HCT116 (cell line): ENCODE measurements around the gene LRRC43. TPM values are rescaled to one million over a fixed set of nuclear protein-coding genes. Genes with fewer than 3 reads are reported as not detected.

Experiments
- ATAC-seq: fragments of 200-7000 bp; cut with Tn5 transposase; 2 replicates; pipeline ENCODE4 v1.9.1; 2020; ENCODE audit warnings: mild to moderate bottlenecking, moderate library complexity
- BruUV-seq: library from RNA; stranded (reverse); fragments of 400-500 nt; replicated peaks from 2 replicates; lab custom pipeline; 2021; lab: Mats Ljungman, UMichigan
- CTCF ChIA-PET: fragments of 300-600 bp; sonication (Branson Sonifier 250); formaldehyde crosslinking; loops from one replicate; lab custom pipeline; 2021; ENCODE audit warnings: antibody characterized with exemption; lab: Charles Lee
- POLR2A ChIA-PET: fragments of 300-600, 350-600 bp; sonication (Branson Sonifier 250); formaldehyde crosslinking; loops from one replicate; lab custom pipeline; 2021; ENCODE audit warnings: antibody characterized with exemption; lab: Charles Lee
- RAD21 ChIA-PET, 2 experiments: fragments of 300-600 bp; sonication (Branson Sonifier 250); formaldehyde crosslinking; loops; one replicate each; lab custom pipeline; 2023; ENCODE audit warnings: low total read pairs in 2 of 2; ENCODE audit not compliant: uncharacterized antibody in 2 of 2, unreplicated experiment in 2 of 2, low non-redundant PET in 1 of 2; lab: Charles Lee
- DNase-seq: peaks from one replicate; pipeline ENCODE4 v3.0.0-alpha.2; 2010; ENCODE audit warnings: low read depth, low spot score
- H2AFZ ChIP-seq: fragments of 200-600 bp; shearing (Covaris generic), sonication (generic); 2 replicates; pipeline ENCODE4 v1.6.1; 2017; ENCODE audit warnings: low read depth, mixed run types, mixed read lengths, antibody characterized with exemption, low read length; ENCODE audit not compliant: poor library complexity, severe bottlenecking
- H3K27ac ChIP-seq: 2 replicates; pipeline ENCODE4 v1.5.1; 2012; ENCODE audit warnings: low read depth, low read length
- H3K27me3 ChIP-seq: fragments of 200-600 bp; sonication (generic); 2 replicates; pipeline ENCODE4 v1.6.1; 2016; ENCODE audit warnings: mixed run types, low read length, mixed read lengths; ENCODE audit not compliant: insufficient read depth
- H3K36me3 ChIP-seq, 2 experiments: fragments of 200-500 bp in 1 of 2; fragments of 200-600 bp in 1 of 2; sonication (Bioruptor generic) in 1 of 2; sonication (generic) in 1 of 2; 2 replicates each; pipeline versions ENCODE4 v1.5.1 to v1.6.1; 2014 to 2016; ENCODE audit warnings: low read length in 2 of 2, inconsistent platforms in 1 of 2, mixed read lengths in 1 of 2, mixed run types in 1 of 2; ENCODE audit not compliant: insufficient read depth in 2 of 2, control insufficient read depth in 1 of 2
- H3K4me1 ChIP-seq, 2 experiments: fragments of 200-600 bp in 1 of 2; sonication (generic) in 1 of 2; 2 replicates each; pipeline versions ENCODE4 v1.5.1 to v1.6.1; 2012 to 2017; ENCODE audit warnings: low read length in 2 of 2, inconsistent platforms in 1 of 2, mild to moderate bottlenecking in 1 of 2, mixed read lengths in 1 of 2, mixed run types in 1 of 2, moderate library complexity in 1 of 2; ENCODE audit not compliant: insufficient read depth in 2 of 2, control insufficient read depth in 1 of 2
- H3K4me2 ChIP-seq: fragments of 200-600 bp; sonication (generic); 2 replicates; pipeline ENCODE4 v1.6.1; 2017; ENCODE audit warnings: mixed run types, low read length, mixed read lengths
- H3K4me3 ChIP-seq, 2 experiments: fragments of 200-600 bp in 1 of 2; sonication (generic) in 1 of 2; replicated peaks in 1 of 2; 2 replicates each; pipeline ENCODE4 v1.5.1; 2011 to 2016; ENCODE audit warnings: low read length in 2 of 2, control low read depth in 1 of 2, low read depth in 1 of 2, mild to moderate bottlenecking in 1 of 2, mixed read lengths in 1 of 2, mixed run types in 1 of 2
- H3K79me2 ChIP-seq: fragments of 200-600 bp; sonication (generic); 2 replicates; pipeline ENCODE4 v1.6.1; 2017; ENCODE audit warnings: mild to moderate bottlenecking, mixed run types, low read length, moderate library complexity, mixed read lengths; ENCODE audit not compliant: insufficient read depth
- H3K9ac ChIP-seq: fragments of 200-600 bp; sonication (generic); 2 replicates; pipeline ENCODE4 v1.6.1; 2016; ENCODE audit warnings: low read length, mixed read lengths
- H3K9me2 ChIP-seq: fragments of 200-600 bp; sonication (generic), shearing (Covaris generic); 2 replicates; pipeline ENCODE4 v1.6.1; 2017; ENCODE audit warnings: mixed run types, mild to moderate bottlenecking, moderate library complexity; ENCODE audit not compliant: insufficient read depth
- H3K9me3 ChIP-seq, 2 experiments: fragments of 200-500 bp in 1 of 2; fragments of 200-600 bp in 1 of 2; sonication (Bioruptor generic) in 1 of 2; sonication (generic) in 1 of 2; 2 replicates each; pipeline ENCODE4 v1.6.1; 2014 to 2017; ENCODE audit warnings: low read length in 2 of 2, mixed read lengths in 2 of 2, inconsistent platforms in 1 of 2, low read depth in 1 of 2, mild to moderate bottlenecking in 1 of 2, mixed run types in 1 of 2, moderate library complexity in 1 of 2; ENCODE audit not compliant: control insufficient read depth in 1 of 2, insufficient read depth in 1 of 2
- H4K20me1 ChIP-seq: fragments of 200-600 bp; sonication (generic), shearing (Covaris generic); 2 replicates; pipeline ENCODE4 v1.6.1; 2017; ENCODE audit warnings: mixed run types, mild to moderate bottlenecking, moderate library complexity; ENCODE audit not compliant: insufficient read depth
- CBX3 ChIP-seq: IDR thresholded peaks from 2 replicates; pipeline ENCODE4 v1.6.1; 2012; ENCODE audit warnings: low read depth
- ELF1 ChIP-seq: IDR thresholded peaks from 2 replicates; pipeline ENCODE4 v1.6.1; 2012; ENCODE audit warnings: low read depth, borderline replicate concordance
- EZH2phosphoT487 ChIP-seq: fragments of 200-600 bp; IDR thresholded peaks from 2 replicates; pipeline ENCODE4 v1.6.1; 2018; ENCODE audit warnings: antibody characterized with exemption, borderline replicate concordance
- SIN3A ChIP-seq: IDR thresholded peaks from 2 replicates; pipeline ENCODE4 v1.6.1; 2012; ENCODE audit warnings: low read depth
- SP1 ChIP-seq: IDR thresholded peaks from 2 replicates; pipeline ENCODE4 v1.6.1; 2012; ENCODE audit warnings: low read depth
- ZFX ChIP-seq: fragments of 450-650 bp; IDR thresholded peaks from 2 replicates; pipeline ENCODE4 v1.6.1; 2017
- intact Hi-C: fragments of 100-400 bp; cut with micrococcal nuclease; formaldehyde crosslinking; loops from 2 replicates; pipeline ENCODE4 v1.10.0; 2022
- total RNA-seq: library from RNA; stranded (reverse); gene quantifications from one replicate; pipeline ENCODE4 v1.2.1, GENCODE V29; 2021; ENCODE audit not compliant: unreplicated experiment
- TF ChIP-seq, protein P1 (sequence below): IDR thresholded peaks from 2 replicates; pipeline ENCODE4 v1.6.1; 2012
- TF ChIP-seq, protein P2 (sequence below): IDR thresholded peaks from 2 replicates; pipeline ENCODE4 v1.6.1; 2011; ENCODE audit warnings: mild to moderate bottlenecking, low read length, moderate library complexity; ENCODE audit not compliant: insufficient replicate concordance; ENCODE audit errors: extremely low read depth

LRRC43 gene
- total RNA-seq, 1 experiment from 2014 or later: not detected

DNA sequence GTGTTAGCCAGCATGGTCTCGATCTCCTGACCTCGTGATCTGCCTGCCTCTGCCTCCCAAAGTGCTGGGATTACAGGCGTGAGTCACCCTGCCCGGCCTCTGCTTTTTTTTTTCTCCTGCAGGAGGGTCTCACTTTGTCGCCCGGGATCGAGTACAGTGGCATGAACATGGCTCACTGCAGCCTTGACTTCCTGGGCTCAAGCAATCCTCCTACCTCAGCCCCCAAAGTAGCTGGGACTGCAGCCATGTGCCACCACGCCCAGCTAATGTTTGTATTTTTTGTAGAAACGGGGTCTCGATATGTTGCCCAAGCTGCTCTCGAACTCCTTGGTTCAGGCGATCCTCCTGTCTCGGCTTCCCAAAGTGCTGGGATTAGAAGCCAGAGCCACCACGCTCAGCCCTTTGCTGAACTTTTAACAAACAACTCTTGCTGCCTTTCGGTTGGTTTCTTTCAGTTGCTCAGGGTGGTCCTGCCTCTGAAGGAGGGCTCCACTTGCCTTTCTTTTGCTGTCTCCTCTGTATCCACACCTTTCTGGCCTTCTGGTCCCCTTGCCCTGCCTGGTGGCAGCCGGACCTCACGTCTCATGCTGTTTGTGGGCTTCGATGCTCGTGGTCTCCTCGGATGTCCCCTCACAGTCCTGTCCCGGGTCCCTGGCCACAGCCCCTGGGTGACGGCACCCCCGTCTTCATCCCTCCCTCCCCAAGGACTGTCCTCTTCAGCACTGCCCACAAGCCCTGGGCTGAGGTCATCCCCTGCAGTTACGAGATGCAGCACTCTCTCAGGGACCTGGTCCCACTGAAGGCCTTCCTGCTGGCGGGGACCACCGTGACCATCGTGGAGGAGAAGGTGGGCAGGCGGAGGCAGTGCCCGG is 16.8 kb downstream of the LRRC43 start:
- intact Hi-C loops: no loop called here
- Histone ChIP-seq H3K27me3 (no peaks in the 10 kb centered on the region), H3K4me2 (no peak overlapping the region), H4K20me1 (no peaks in the 10 kb centered on the region), H3K4me3 (no peak overlapping the region), H3K79me2 (no peaks in the 10 kb centered on the region), H3K9me2 (no peaks in the 10 kb centered on the region), H2AFZ (no peak overlapping the region), H3K36me3 (no peaks in the 10 kb centered on the region), H3K9me3 (peaks cover 0 to 10% of the 10 kb centered on the region in 2 experiments; a peak in 2 of 4 replicates)
- ChIA-PET CTCF (interaction anchor here (0.5 kb wide), 1 partner anchor 67 kb away, joined by 4 read pairs; no protein-coding TSS in a partner anchor), RAD21 (no interaction called here)
- DNase-seq: no peak
- no peak for ATAC-seq
- TF ChIP-seq SIN3A (no peak), CBX3 (no peak), EZH2phosphoT487 (no peak), ELF1 (no peak), SP1 (no peak), ZFX (no peak)
- TF ChIP-seq, protein P1, sequence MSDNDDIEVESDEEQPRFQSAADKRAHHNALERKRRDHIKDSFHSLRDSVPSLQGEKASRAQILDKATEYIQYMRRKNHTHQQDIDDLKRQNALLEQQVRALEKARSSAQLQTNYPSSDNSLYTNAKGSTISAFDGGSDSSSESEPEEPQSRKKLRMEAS: no peak
- TF ChIP-seq, protein P2, sequence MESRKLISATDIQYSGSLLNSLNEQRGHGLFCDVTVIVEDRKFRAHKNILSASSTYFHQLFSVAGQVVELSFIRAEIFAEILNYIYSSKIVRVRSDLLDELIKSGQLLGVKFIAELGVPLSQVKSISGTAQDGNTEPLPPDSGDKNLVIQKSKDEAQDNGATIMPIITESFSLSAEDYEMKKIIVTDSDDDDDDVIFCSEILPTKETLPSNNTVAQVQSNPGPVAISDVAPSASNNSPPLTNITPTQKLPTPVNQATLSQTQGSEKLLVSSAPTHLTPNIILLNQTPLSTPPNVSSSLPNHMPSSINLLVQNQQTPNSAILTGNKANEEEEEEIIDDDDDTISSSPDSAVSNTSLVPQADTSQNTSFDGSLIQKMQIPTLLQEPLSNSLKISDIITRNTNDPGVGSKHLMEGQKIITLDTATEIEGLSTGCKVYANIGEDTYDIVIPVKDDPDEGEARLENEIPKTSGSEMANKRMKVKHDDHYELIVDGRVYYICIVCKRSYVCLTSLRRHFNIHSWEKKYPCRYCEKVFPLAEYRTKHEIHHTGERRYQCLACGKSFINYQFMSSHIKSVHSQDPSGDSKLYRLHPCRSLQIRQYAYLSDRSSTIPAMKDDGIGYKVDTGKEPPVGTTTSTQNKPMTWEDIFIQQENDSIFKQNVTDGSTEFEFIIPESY: no peak
- TF ChIP-seq, all 23 proteins: peak for 0
- POLR2A ChIA-PET: no interaction called here
- BruUV-seq: no TSS peak
- H3K9ac ChIP-seq: no peak overlapping the region
- H3K4me1 ChIP-seq: peaks cover 2 to 21% of the 10 kb centered on the region in 2 experiments; a peak in 3 of 4 replicates
- H3K27ac ChIP-seq: no peak overlapping the region
